ENCODE results near the gene GALNT2. TPM values are rescaled to one million over a fixed set of nuclear protein-coding genes. Genes with fewer than 3 reads are reported as not detected.

The GALNT2 gene
- total and polyA plus RNA-seq, 10 of the 15 experiments (the other 5 are each of a cell fraction or from before 2014, with no cell fraction given): 0.52 to 27.7 (median 16.3) TPM

DNA sequence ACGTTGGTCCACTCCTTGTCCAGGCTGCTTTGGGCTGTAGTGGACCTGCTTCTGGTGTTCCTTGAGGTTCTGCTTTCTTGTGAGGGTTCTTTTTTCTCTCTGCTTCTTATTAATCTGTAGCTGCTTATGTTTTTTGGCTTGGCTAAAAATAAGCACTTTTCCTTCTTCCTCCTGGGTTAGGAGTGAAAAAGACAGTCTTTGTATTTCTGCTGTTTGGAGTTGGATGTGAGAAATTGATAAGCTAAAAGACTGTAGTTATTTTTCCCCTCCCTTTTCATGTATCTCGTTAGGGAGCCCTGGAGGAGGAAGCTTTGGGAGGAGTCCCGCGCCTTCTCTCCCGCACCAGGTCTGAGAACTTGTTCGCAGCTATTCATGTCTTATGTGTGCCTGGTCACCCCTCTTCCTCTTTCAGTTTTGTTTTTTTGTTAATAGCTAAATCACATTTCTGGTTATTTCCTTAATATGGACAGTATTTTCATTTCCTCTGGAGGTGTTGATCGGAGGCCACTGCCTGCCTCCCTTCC is 79.0 kb downstream of the GALNT2 start (continued):
- TF ChIP-seq ETV6 (conservative IDR thresholded peaks at IDR 0.05 in 1 of 2, IDR thresholded peaks at IDR 0.05 in 1 of 2; ENCODE audit: borderline replicate concordance in 1 of 2, low read depth in 1 of 2) (peak in 1 of 2 experiments; percentile 83; a peak in 2 of 4 replicates), ZNF622 (IDR thresholded peaks at IDR 0.05) (no peak), TAF1 (IDR thresholded peaks at IDR 0.05; ENCODE audit: borderline replicate concordance, low read depth, low read length) (no peak), IKZF1 (conservative IDR thresholded peaks at IDR 0.05) (peak; percentile 67), IKZF2 (IDR thresholded peaks at IDR 0.05) (peak; percentile 59 to 68; a peak in 3 of 4 replicates), SMAD5 (IDR thresholded peaks at IDR 0.05; ENCODE audit: low read depth) (no peak), YBX1 (IDR thresholded peaks at IDR 0.05) (no peak), EED (IDR thresholded peaks at IDR 0.05; ENCODE audit: low read depth) (0 out of 2 replicates have a peak, but pooled peaks have one; percentile 24), KLF5 (IDR thresholded peaks at IDR 0.05; ENCODE audit: partially characterized antibody) (no peak), NFXL1 (IDR thresholded peaks at IDR 0.05; ENCODE audit: borderline replicate concordance) (no peak), SRF (IDR thresholded peaks at IDR 0.05; ENCODE audit: low read depth in 2 of 2, low read length in 2 of 2) (peak in 1 of 2 experiments; percentile 63; a peak in 1 of 4 replicates), CHD1 (IDR thresholded peaks at IDR 0.05; ENCODE audit: low read depth, low read length) (no peak), RB1 (IDR thresholded peaks at IDR 0.05; ENCODE audit: borderline replicate concordance) (no peak), SP1 (IDR thresholded peaks at IDR 0.05; ENCODE audit: low read depth, low read length) (no peak)
- TF ChIP-seq, protein P1, sequence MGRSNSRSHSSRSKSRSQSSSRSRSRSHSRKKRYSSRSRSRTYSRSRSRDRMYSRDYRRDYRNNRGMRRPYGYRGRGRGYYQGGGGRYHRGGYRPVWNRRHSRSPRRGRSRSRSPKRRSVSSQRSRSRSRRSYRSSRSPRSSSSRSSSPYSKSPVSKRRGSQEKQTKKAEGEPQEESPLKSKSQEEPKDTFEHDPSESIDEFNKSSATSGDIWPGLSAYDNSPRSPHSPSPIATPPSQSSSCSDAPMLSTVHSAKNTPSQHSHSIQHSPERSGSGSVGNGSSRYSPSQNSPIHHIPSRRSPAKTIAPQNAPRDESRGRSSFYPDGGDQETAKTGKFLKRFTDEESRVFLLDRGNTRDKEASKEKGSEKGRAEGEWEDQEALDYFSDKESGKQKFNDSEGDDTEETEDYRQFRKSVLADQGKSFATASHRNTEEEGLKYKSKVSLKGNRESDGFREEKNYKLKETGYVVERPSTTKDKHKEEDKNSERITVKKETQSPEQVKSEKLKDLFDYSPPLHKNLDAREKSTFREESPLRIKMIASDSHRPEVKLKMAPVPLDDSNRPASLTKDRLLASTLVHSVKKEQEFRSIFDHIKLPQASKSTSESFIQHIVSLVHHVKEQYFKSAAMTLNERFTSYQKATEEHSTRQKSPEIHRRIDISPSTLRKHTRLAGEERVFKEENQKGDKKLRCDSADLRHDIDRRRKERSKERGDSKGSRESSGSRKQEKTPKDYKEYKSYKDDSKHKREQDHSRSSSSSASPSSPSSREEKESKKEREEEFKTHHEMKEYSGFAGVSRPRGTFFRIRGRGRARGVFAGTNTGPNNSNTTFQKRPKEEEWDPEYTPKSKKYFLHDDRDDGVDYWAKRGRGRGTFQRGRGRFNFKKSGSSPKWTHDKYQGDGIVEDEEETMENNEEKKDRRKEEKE (IDR thresholded peaks at IDR 0.05): no peak
- TF ChIP-seq, protein P2, sequence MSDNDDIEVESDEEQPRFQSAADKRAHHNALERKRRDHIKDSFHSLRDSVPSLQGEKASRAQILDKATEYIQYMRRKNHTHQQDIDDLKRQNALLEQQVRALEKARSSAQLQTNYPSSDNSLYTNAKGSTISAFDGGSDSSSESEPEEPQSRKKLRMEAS (IDR thresholded peaks at IDR 0.05; ENCODE audit: low read depth, low read length): 0 out of 2 replicates have a peak, but pooled peaks have one; percentile 26
- TF ChIP-seq, protein P3, sequence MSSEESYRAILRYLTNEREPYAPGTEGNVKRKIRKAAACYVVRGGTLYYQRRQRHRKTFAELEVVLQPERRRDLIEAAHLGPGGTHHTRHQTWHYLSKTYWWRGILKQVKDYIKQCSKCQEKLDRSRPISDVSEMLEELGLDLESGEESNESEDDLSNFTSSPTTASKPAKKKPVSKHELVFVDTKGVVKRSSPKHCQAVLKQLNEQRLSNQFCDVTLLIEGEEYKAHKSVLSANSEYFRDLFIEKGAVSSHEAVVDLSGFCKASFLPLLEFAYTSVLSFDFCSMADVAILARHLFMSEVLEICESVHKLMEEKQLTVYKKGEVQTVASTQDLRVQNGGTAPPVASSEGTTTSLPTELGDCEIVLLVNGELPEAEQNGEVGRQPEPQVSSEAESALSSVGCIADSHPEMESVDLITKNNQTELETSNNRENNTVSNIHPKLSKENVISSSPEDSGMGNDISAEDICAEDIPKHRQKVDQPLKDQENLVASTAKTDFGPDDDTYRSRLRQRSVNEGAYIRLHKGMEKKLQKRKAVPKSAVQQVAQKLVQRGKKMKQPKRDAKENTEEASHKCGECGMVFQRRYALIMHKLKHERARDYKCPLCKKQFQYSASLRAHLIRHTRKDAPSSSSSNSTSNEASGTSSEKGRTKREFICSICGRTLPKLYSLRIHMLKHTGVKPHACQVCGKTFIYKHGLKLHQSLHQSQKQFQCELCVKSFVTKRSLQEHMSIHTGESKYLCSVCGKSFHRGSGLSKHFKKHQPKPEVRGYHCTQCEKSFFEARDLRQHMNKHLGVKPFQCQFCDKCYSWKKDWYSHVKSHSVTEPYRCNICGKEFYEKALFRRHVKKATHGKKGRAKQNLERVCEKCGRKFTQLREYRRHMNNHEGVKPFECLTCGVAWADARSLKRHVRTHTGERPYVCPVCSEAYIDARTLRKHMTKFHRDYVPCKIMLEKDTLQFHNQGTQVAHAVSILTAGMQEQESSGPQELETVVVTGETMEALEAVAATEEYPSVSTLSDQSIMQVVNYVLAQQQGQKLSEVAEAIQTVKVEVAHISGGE (CRISPR knock-in tag; IDR thresholded peaks at IDR 0.05): no peak
- TF ChIP-seq, protein P4, sequence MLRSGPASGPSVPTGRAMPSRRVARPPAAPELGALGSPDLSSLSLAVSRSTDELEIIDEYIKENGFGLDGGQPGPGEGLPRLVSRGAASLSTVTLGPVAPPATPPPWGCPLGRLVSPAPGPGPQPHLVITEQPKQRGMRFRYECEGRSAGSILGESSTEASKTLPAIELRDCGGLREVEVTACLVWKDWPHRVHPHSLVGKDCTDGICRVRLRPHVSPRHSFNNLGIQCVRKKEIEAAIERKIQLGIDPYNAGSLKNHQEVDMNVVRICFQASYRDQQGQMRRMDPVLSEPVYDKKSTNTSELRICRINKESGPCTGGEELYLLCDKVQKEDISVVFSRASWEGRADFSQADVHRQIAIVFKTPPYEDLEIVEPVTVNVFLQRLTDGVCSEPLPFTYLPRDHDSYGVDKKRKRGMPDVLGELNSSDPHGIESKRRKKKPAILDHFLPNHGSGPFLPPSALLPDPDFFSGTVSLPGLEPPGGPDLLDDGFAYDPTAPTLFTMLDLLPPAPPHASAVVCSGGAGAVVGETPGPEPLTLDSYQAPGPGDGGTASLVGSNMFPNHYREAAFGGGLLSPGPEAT (IDR thresholded peaks at IDR 0.05; ENCODE audit: low read depth): 0 out of 2 replicates have a peak, but pooled peaks have one; percentile 49
- TF ChIP-seq, protein P5, sequence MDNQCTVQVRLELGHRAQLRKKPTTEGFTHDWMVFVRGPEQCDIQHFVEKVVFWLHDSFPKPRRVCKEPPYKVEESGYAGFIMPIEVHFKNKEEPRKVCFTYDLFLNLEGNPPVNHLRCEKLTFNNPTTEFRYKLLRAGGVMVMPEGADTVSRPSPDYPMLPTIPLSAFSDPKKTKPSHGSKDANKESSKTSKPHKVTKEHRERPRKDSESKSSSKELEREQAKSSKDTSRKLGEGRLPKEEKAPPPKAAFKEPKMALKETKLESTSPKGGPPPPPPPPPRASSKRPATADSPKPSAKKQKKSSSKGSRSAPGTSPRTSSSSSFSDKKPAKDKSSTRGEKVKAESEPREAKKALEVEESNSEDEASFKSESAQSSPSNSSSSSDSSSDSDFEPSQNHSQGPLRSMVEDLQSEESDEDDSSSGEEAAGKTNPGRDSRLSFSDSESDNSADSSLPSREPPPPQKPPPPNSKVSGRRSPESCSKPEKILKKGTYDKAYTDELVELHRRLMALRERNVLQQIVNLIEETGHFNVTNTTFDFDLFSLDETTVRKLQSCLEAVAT (IDR thresholded peaks at IDR 0.05): peak; percentile 99
- TF ChIP-seq, protein P6, sequence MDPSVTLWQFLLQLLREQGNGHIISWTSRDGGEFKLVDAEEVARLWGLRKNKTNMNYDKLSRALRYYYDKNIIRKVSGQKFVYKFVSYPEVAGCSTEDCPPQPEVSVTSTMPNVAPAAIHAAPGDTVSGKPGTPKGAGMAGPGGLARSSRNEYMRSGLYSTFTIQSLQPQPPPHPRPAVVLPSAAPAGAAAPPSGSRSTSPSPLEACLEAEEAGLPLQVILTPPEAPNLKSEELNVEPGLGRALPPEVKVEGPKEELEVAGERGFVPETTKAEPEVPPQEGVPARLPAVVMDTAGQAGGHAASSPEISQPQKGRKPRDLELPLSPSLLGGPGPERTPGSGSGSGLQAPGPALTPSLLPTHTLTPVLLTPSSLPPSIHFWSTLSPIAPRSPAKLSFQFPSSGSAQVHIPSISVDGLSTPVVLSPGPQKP (IDR thresholded peaks at IDR 0.05; ENCODE audit: low read depth, low read length): no peak
